Neural cell (in vitro differentiated cells): ENCODE data around the gene RTBDN. TPM values are rescaled to one million over a fixed set of nuclear protein-coding genes. Genes with fewer than 3 reads are reported as not detected.

ENCODE experiments used
- H2AFZ ChIP-seq: fragments of 200-600, 300-800 bp; sonication (generic), shearing (Covaris generic); 2 replicates; pipeline ENCODE4 v1.6.0; 2014; ENCODE audit warnings: low read depth, mild to moderate bottlenecking, antibody characterized with exemption, low read length, moderate library complexity
- H3F3A ChIP-seq: fragments of 200-600 bp; shearing (Covaris generic); 2 replicates; pipeline ENCODE4 v1.6.1; 2016; ENCODE audit warnings: mild to moderate bottlenecking, moderate library complexity, mixed read lengths, antibody characterized with exemption, low read length; ENCODE audit not compliant: insufficient read depth, poor library complexity, severe bottlenecking
- H3K27ac ChIP-seq: fragments of 200-600, 300-800 bp; sonication (generic), shearing (Covaris generic); 2 replicates; pipeline ENCODE4 v1.5.1; 2014; ENCODE audit warnings: mild to moderate bottlenecking, low read length, moderate library complexity
- H3K27me3 ChIP-seq: fragments of 300-800, 200-600 bp; sonication (generic), shearing (Covaris generic); 2 replicates; pipeline ENCODE4 v1.6.0; 2014; ENCODE audit warnings: mild to moderate bottlenecking, low read depth, low read length, moderate library complexity; ENCODE audit not compliant: insufficient read depth
- H3K36me3 ChIP-seq: fragments of 300-800, 200-600 bp; sonication (generic), shearing (Covaris generic); 2 replicates; pipeline ENCODE4 v1.5.1; 2014; ENCODE audit warnings: mild to moderate bottlenecking, antibody characterized with exemption, low read length, moderate library complexity; ENCODE audit not compliant: insufficient read depth
- H3K4me2 ChIP-seq: fragments of 300-800, 200-600 bp; sonication (generic), shearing (Covaris generic); 2 replicates; pipeline ENCODE4 v1.6.0; 2014; ENCODE audit warnings: mild to moderate bottlenecking, low read length
- H3K4me3 ChIP-seq: fragments of 300-800, 200-600 bp; sonication (generic), shearing (Covaris generic); 2 replicates; pipeline ENCODE4 v1.5.1; 2014; ENCODE audit warnings: mild to moderate bottlenecking, low read length, moderate library complexity
- H3K79me2 ChIP-seq: fragments of 200-600 bp; shearing (Covaris generic); replicated peaks from 2 replicates; pipeline ENCODE4 v1.6.0; 2014; ENCODE audit warnings: mild to moderate bottlenecking, low read length, moderate library complexity; ENCODE audit not compliant: insufficient read depth
- H3K9ac ChIP-seq: fragments of 300-800, 200-600 bp; sonication (generic), shearing (Covaris generic); 2 replicates; pipeline ENCODE4 v1.6.1; 2016; ENCODE audit warnings: mild to moderate bottlenecking, low read length, mixed read lengths
- H3K9me2 ChIP-seq: fragments of 200-600 bp; shearing (Covaris generic); 2 replicates; pipeline ENCODE4 v1.6.1; 2016; ENCODE audit warnings: mild to moderate bottlenecking, low read length, mixed read lengths; ENCODE audit not compliant: insufficient read depth
- H3K9me3 ChIP-seq: fragments of 200-600, 300-800 bp; sonication (generic), shearing (Covaris generic); 2 replicates; pipeline ENCODE4 v1.6.1; 2016; ENCODE audit warnings: mild to moderate bottlenecking, mixed run types, low read length, moderate library complexity, mixed read lengths
- H4K20me1 ChIP-seq: fragments of 200-600 bp; shearing (Covaris generic); 2 replicates; pipeline ENCODE4 v1.6.1; 2016; ENCODE audit warnings: mild to moderate bottlenecking, mixed run types; ENCODE audit not compliant: insufficient read depth
- CTCF ChIP-seq: fragments of 450-650 bp; IDR thresholded peaks from 2 replicates; pipeline ENCODE4 v1.5.1; 2014; ENCODE audit warnings: antibody characterized with exemption, mild to moderate bottlenecking, moderate library complexity; ENCODE audit not compliant: poor library complexity, severe bottlenecking
- EP300 ChIP-seq: fragments of 450-650 bp; conservative IDR thresholded peaks from 2 replicates; pipeline ENCODE4 v1.6.1; 2014; ENCODE audit warnings: antibody characterized with exemption, mild to moderate bottlenecking, moderate library complexity; ENCODE audit not compliant: poor library complexity, severe bottlenecking
- EZH2 ChIP-seq: fragments of 200-600, 300-800 bp; shearing (Covaris generic), sonication (generic); IDR thresholded peaks from 2 replicates; pipeline ENCODE4 v1.6.1; 2014; ENCODE audit warnings: antibody characterized with exemption, low read length, borderline replicate concordance, mild to moderate bottlenecking; ENCODE audit not compliant: insufficient read depth, poor library complexity, severe bottlenecking
- MXI1 ChIP-seq: fragments of 450-650 bp; conservative IDR thresholded peaks from 2 replicates; pipeline ENCODE4 v1.6.1; 2014; ENCODE audit warnings: antibody characterized with exemption, mild to moderate bottlenecking; ENCODE audit not compliant: poor library complexity, severe bottlenecking
- POLR2AphosphoS5 ChIP-seq: IDR thresholded peaks from 2 replicates; pipeline ENCODE4 v1.6.1; 2012
- RAD21 ChIP-seq: fragments of 450-650 bp; conservative IDR thresholded peaks from 2 replicates; pipeline ENCODE4 v1.6.1; 2014; ENCODE audit warnings: antibody characterized with exemption, mild to moderate bottlenecking, moderate library complexity
- REST ChIP-seq: IDR thresholded peaks from 2 replicates; pipeline ENCODE4 v1.6.1; 2012; ENCODE audit warnings: borderline replicate concordance
- SMC3 ChIP-seq: fragments of 450-650 bp; conservative IDR thresholded peaks from 2 replicates; pipeline ENCODE4 v1.6.1; 2014; ENCODE audit warnings: antibody characterized with exemption, mild to moderate bottlenecking, moderate library complexity; ENCODE audit not compliant: poor library complexity
- TAF1 ChIP-seq: IDR thresholded peaks from 2 replicates; pipeline ENCODE4 v1.6.1; 2012; ENCODE audit warnings: low read depth
- polyA plus RNA-seq: library from polyadenylated mRNA; depleted of rRNA; stranded (reverse); fragments of >200 nt; gene quantifications from 2 replicates; pipeline ENCODE4 v1.2.3, GENCODE V29; 2014

The RTBDN gene
- polyA plus RNA-seq, 1 donor from 2014 or later = not detected

- Histone ChIP-seq H3K9ac (peak within 1 kb of the TSS; percentile 79), H3K27ac (peak within 1 kb of the TSS; percentile 71), H3K9me2 (no peaks in the 10 kb centered on the region)
Measured at GRCh38 chr19:12806242-12807081, 27.9 kb downstream of the RTBDN start, which contains the start of gene RNASEH2A. Gene RNASEH2A (plus strand): TSS chr19:12806584. CDS start chr19:12806674, 90 bp downstream.

More at GRCh38 chr19:12806242-12807081, 27.9 kb downstream of the RTBDN start, which contains the start of gene RNASEH2A:
- H3K9me3 ChIP-seq = no peaks in the 10 kb centered on the region
- H4K20me1 ChIP-seq = no peaks in the 10 kb centered on the region
- H3K36me3 ChIP-seq = no peaks in the 10 kb centered on the region
- TF ChIP-seq REST (peak; percentile 63), TAF1 (peak; percentile 56), EP300 (no peak), EZH2 (no peak), RAD21 (peak; percentile 39), CTCF (peak; percentile 38), MXI1 (peak; percentile 97), SMC3 (peak; percentile 22), POLR2AphosphoS5 (peak; percentile 87)
- H3K4me2 ChIP-seq = peak within 1 kb of the TSS; percentile 92
- no peaks in the 10 kb centered on the region for H3K27me3 ChIP-seq
- peaks cover under 1% of the 10 kb centered on the region for H3K79me2 ChIP-seq
- H3F3A ChIP-seq = no peaks in the 10 kb centered on the region
- H3K4me3 ChIP-seq = peak within 1 kb of the TSS; percentile 88
- H2AFZ ChIP-seq = peak within 1 kb of the TSS; percentile 69
